ENCODE data around the gene SLC17A3. TPM values are rescaled to one million over a fixed set of nuclear protein-coding genes. Genes with fewer than 3 reads are reported as not detected.

SLC17A3 gene
- total RNA-seq, 1 donor from 2014 or later = 0.34 TPM

- H3K36me3 Mint-ChIP-seq (ENCODE audit: insufficient read depth) = no peaks in the 10 kb centered on the region
- H3K4me3 Mint-ChIP-seq (ENCODE audit: low read depth) = no peak overlapping the region
- no peak for TF ChIP-seq CTCF (IDR thresholded peaks at IDR 0.05; ENCODE audit: unreplicated experiment)
- DNase-seq (ENCODE audit: low spot score, unreplicated experiment) = no peak
- H3K27me3 Mint-ChIP-seq = no peaks in the 10 kb centered on the region
- H3K4me1 Mint-ChIP-seq (ENCODE audit: low read depth) = peaks cover 25% of the 10 kb centered on the region
- H3K9me3 Mint-ChIP-seq (ENCODE audit: low read depth) = no peaks in the 10 kb centered on the region
- H3K27ac Mint-ChIP-seq = peak overlapping the region; percentile 63
These were observed 24.4 kb upstream of the SLC17A3 start for GRCh38 chr6:25898289-25898977.

- Mint-ChIP-seq H3K4me1 (ENCODE audit: low read depth) (peaks cover 24% of the 10 kb centered on the region), H3K9me3 (ENCODE audit: low read depth) (no peaks in the 10 kb centered on the region), H3K36me3 (ENCODE audit: insufficient read depth) (no peaks in the 10 kb centered on the region), H3K27me3 (no peaks in the 10 kb centered on the region), H3K4me3 (ENCODE audit: low read depth) (no peak overlapping the region), H3K27ac (no peak overlapping the region)
- no peak for DNase-seq (ENCODE audit: low spot score, unreplicated experiment)
- no peak for TF ChIP-seq CTCF (IDR thresholded peaks at IDR 0.05; ENCODE audit: unreplicated experiment)
These were observed 22.2 kb upstream of the SLC17A3 start for GRCh38 chr6:25896252-25896651.

- H3K36me3 Mint-ChIP-seq (ENCODE audit: insufficient read depth) = no peaks in the 10 kb centered on the region
- no peak overlapping the region for H3K27ac Mint-ChIP-seq
- no peaks in the 10 kb centered on the region for H3K27me3 Mint-ChIP-seq
- H3K9me3 Mint-ChIP-seq (ENCODE audit: low read depth) = no peaks in the 10 kb centered on the region
- no peak overlapping the region for H3K4me3 Mint-ChIP-seq (ENCODE audit: low read depth)
- no peak for TF ChIP-seq CTCF (IDR thresholded peaks at IDR 0.05; ENCODE audit: unreplicated experiment)
- DNase-seq (ENCODE audit: low spot score, unreplicated experiment) = no peak
- H3K4me1 Mint-ChIP-seq (ENCODE audit: low read depth) = peaks cover 23% of the 10 kb centered on the region
These were observed 21.7 kb upstream of the SLC17A3 start for GRCh38 chr6:25895771-25896170.

GRCh38 chr6:25893778-25894177, 19.7 kb upstream of the SLC17A3 start:
- no peak for TF ChIP-seq CTCF (IDR thresholded peaks at IDR 0.05; ENCODE audit: unreplicated experiment)
- H3K4me1 Mint-ChIP-seq (ENCODE audit: low read depth) = peaks cover 10% of the 10 kb centered on the region

GRCh38 chr6:25892877-25893276, 18.8 kb upstream of the SLC17A3 start:
- Mint-ChIP-seq H3K4me3 (ENCODE audit: low read depth) (no peak overlapping the region), H3K36me3 (ENCODE audit: insufficient read depth) (no peaks in the 10 kb centered on the region), H3K27me3 (no peaks in the 10 kb centered on the region), H3K4me1 (ENCODE audit: low read depth) (peaks cover 3% of the 10 kb centered on the region), H3K27ac (no peak overlapping the region), H3K9me3 (ENCODE audit: low read depth) (no peaks in the 10 kb centered on the region)
- no peak for DNase-seq (ENCODE audit: low spot score, unreplicated experiment)
- no peak for TF ChIP-seq CTCF (IDR thresholded peaks at IDR 0.05; ENCODE audit: unreplicated experiment)

More at GRCh38 chr6:25893778-25894177, 19.7 kb upstream of the SLC17A3 start:
- Mint-ChIP-seq H3K27ac (no peak overlapping the region), H3K9me3 (ENCODE audit: low read depth) (no peaks in the 10 kb centered on the region), H3K4me3 (ENCODE audit: low read depth) (no peak overlapping the region), H3K27me3 (no peaks in the 10 kb centered on the region), H3K36me3 (ENCODE audit: insufficient read depth) (no peaks in the 10 kb centered on the region)
- no peak for DNase-seq (ENCODE audit: low spot score, unreplicated experiment)
